ENCODE results near the gene RACK1.
"Not testable (repeated sequence)": the region's sequence is repeated elsewhere in the genome, so short reads cannot be mapped to it uniquely, and the experiment has no call there.

RACK1 gene

GRCh38 chr5:181212080-181212479 lies 31.6 kb downstream of the RACK1 start:
- FAIRE-seq: no peak

DNA sequence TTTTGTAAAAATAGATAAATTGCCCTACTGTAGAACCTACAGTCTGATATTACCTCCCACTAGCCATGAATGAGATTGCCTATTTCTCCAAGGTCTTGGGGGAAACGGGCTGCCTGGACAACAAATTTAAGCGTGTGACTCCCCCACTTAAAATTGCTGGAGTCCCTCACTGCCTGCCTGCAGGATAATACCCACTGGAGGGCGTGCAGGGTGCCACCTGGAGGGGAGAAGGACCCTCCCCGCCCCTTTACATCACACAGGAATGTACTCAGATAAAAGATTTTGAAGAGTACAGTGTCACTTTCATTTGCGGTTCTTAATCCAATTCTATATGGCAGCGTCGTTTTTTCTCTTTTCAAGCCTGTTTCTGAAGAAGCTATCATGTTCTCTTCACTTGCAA lies 32.5 kb downstream of the RACK1 start:
- no peak for FAIRE-seq

DNA sequence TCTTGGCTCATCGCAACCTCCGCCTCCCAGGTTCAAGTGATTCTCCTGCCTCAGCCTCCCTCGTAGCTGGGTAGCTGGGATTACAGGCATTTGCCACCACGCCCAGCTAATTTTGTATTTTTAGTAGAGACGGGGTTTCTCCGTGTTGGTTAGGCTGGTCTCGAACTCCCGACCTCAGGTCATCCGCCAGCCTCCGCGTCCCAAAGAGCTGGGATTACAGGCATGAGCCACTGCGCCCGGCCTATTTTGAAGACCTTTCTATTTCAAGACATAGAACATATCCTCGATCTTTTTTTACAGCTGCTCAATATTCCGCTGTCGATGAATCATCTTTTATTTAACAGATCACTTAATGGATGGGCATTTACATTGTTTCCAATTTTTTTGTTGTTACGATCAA lies 33.0 kb downstream of the RACK1 start:
- FAIRE-seq: not testable (repeated sequence)

DNA sequence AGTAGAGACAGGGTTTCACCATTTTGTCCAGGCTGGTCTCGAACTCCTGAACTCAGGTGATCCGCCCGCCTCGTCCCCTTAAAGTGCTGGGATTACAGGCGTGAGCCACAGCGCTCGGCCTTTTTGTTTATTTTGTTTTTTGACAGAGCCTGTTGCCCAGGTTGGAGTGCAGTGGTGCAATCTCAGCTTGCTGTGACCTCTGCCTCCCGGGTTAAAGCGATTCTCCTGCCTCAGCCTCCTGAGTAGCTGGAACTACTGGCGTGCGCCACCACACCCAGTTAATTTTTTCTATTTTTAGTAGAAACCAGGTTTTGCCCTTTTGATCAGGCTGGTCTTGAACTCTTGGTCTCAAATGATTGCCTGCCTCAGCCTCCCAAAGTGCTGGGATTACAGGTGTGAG lies 33.6 kb downstream of the RACK1 start:
- FAIRE-seq: not testable (repeated sequence)

DNA sequence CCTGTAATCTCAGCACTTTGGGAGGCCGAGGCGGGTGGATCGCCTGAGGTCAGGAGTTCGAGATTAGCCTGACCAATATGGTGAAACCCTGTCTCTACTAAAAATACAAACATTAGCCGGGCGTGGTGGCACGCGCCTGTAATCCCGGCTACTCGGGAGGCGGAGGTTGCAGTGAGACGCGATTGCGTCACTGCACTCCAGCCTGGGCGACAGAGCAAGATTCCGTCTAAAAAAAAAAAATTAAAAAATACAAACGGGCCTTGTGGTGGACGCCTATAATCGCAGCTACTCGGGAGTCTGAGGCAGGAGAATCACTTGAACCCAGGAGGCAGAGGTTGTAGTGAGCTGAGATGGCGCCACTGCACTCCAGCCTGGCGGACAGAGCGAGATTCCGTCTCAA lies 34.7 kb downstream of the RACK1 start:
- not testable (repeated sequence) for FAIRE-seq

DNA sequence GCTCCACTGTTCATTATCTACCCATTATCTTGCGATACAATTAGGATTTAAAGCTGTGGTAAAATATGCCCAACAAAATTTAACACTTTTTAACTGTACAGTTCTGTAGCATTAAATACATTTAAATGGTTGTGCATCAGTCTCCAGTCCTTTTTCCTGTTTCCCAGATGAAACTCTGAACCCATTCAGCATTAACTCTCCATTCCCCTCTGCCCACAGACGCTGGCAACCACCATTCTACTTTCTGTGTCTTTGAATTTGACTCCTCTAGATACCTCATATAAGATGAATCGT lies 35.8 kb downstream of the RACK1 start:
- FAIRE-seq: no peak

- peak; percentile 91 for FAIRE-seq
Measured at GRCh38 chr5:181207214-181207959, 36.3 kb downstream of the RACK1 start.

DNA sequence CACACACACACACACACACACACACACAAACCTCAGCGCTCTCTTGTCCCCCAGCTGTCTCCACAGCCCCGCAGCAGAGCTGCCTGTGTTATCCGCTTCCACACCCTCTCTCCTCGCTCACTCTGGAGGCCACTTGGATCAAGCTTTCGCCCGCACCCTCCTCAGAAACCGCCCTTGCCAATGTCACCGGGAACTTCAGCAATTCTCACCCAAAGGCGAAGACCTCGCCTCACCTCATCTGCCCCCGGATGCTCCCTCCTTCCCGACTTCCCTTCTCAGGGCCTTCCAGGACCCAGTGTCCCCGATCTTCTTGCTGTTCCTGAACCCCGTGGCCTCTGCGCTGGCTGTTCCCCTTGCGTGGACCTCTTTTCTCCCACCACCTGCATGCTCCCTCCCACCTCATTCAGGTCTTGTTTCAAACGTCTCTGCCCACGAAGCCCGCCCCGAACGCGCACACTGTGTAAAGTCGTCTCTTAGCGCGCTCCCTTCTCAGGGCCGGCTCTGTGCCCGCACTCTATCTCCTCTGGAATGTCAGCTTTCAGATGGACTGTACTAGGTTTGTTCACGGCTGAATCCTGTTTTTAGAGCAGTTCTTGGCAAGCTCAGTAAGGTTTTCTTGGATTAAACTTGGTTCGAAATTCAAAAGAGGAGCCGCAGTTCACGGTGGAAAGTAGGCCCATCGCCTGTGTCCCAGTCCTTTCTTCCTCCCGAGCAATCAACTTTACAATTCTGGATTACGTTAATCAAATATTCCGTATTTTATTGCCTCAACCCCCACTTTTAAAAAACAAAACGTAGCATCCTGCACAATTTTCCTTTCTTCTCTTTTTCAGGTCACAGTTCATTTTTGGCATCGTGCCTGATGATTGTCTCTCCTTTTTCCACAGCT lies 37.7 kb downstream of the RACK1 start:
- FAIRE-seq: no peak

DNA sequence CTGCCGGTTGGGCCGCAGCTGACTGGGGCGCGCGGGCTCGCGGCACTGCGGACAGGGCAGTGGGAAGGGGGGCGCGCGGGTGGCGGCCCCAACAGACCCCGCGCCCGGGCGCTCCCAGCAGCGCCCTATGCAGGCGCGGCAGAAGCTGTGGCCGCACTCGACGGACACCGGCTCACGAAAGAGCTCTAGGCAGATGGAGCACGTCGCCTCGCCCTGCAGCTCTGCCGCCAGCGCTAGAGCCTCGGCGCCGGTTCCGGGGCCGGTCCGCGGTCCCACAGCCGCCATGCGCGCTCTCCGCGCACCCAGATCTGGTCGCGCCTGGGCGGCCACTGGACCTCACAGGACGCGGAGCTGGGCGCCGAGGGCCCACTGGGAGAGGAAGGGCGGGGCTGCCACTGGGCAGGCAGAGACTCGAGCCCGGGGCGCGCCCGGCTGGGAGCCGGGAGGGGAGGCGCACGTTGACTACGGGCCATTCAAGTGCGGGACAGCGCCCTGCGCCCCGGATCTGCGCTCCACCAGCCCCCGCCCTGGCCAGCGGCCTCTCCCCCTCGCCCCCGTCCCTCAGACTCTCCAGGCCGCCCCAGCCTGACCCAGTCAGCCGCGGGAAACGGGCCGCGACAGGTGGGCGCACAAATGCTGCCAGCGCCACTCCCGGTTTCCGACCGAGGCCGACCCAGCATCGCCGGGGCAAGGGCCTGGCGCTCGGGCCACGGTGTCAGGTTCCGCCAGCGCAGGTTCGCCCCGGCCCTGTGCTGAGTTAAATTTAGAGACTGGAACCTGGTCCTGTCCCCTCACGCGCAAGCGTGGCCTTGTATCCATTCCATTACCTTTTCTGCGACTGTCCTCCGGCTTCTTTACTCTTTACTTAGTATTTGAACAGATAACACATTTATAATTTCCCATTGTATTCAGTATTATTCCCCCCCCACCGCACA lies 38.6 kb downstream of the RACK1 start, which contains the start of gene TRIM7:
Gene TRIM7, minus strand, starts transcription at position 371 of the 935 bp plus-strand sequence. Its CDS starts 86 bp downstream, at position 285.
- no peak for FAIRE-seq

DNA sequence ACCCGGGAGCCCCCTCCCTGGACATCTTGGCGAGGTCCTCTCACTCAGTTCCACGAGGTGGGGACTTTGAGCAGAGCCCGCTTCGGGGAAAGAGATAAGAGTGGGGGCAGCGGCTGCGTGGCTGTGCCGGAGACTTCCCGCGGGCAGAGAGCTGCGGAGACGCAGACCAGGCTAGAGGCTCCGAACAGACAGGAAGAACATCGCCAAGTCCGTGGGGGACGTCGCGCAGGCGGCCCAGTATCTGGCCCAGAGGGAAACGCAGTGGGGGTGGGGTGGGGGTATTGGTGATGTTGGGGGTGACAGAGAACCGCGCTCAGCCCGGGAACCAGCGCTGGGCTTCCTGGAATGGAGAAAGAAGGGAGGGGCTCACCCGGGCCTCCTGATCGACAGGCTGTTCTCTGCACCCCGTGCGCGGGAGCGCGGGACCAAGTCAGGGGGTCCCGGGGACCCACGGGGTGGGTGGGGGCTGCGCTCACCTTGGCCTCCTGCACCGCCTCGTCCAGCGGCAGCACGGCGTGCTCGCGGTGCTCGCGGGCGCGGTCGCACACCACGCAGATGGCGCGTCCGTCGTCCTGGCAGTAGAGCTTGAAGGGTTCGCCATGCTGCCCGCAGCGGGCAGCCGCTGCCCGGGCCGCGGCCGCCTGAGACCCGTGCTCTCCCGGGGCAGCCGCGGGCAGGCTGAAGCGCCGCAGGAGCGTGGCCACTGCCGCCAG lies 39.4 kb downstream of the RACK1 start:
- FAIRE-seq: no peak

DNA sequence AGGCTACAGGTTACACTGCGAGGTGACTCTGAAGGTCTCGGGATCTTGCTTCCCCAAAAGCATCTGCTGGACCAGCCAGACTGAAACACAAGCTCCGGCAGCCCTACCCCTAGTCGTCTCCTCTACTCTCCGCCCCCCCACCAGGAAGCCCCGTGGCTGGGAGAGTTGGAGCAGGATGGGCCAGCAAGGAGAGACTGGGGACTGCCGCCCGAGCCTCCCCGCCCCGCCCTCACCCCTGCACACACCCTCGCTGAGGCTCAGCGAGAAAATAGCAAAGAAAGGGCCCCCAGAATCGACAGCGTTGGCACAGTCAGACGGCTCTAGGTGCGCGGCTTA lies 40.0 kb downstream of the RACK1 start:
- no peak for FAIRE-seq

DNA sequence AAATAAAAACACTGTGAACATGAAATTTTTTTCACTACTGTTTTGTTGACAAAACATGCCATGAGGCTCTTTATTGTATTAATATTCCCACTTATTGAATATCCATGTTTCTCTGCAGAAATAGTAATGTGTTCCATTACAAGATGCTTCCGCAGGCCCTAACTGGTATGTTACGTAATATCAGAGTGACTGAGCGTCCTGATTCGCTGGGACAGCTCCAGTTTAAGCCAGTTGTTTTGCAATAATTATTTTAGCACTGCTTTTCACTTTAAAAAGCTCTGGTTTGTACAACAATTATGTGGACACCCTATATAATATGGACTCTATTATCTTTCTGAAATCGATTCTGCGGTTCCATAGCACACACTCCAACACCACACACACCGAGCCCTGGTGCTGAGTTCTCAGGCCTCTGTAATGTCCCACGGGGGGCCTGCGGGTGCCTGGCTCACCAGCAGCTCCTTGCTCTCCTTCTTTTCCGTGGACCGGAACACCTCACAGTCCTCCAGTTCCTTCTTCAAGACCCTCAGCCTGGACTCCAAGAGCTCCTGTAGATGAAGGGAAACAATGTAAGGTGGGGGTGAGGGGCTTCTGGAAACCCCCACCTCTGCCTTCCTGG lies 40.5 kb downstream of the RACK1 start:
- no peak for FAIRE-seq

- FAIRE-seq: no peak
Measured at GRCh38 chr5:181200816-181201215, 42.9 kb downstream of the RACK1 start.

DNA sequence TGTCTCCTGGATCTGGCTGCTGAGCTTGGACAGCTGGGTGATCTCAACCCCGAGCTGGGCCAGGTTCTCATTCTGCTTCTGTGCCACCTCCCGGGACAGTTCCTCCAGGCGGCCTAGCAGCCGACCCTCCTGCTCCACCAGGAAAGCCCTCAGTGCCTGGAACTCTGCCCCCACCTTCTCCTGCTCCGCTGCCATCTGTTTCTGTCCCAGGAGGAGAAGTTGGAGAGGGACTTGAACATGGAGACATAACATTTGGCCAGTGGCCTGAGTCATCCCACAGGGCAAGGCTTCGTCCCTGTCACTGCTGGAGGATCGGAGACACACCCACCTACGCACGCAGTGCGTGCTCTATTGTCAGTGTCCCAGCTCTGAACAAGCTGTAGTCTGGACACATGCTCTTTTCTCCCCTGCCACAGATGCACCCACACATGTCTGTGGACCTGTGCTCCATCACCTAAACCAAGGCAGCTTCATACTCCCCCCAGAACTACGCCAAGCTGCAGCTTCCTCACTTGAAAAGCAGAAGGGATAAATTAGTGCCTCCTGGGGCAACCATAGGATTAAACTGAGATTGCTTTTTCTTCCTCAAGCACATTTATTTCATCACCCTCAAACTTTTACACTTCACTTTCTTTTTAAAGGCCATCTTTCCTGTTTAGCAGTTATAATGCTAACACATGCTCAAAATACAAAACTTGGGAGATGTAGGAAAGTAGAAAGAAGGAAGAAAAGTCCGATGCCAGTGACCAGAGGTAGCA lies 43.6 kb downstream of the RACK1 start:
- FAIRE-seq: no peak

DNA sequence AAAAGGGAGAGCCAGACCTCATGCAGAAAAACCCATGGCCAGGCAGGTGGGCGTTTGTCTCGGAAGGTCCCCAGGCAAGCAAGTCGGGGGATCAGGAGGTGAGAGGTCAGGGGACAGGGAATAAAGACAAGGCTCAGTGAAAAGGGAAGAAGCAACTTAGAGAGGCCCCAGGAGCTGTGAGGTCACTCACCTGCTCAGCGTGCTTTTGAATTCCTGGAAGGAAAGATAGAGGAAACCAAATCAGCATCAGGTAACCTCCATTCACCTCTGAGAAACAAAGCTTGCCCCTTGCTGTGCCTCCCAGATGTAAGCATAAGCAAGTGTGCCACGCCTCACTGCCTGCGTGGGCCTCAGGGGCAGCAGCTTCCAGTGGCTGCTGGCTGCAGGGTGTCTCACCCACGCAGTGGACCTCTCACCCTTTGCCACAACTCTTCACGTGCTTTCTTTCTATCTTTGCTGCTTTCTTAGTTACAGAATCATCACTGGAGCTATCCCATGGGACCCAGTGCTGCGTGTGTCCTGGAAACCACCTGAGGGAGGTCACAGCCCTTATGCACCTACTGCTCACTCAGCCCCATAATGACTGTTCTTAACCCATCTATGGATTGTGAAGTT lies 44.7 kb downstream of the RACK1 start:
- FAIRE-seq: no peak

- no peak for FAIRE-seq
Measured at GRCh38 chr5:181198106-181198685, 45.5 kb downstream of the RACK1 start.

GRCh38 chr5:181197326-181197951 lies 46.3 kb downstream of the RACK1 start:
- no peak for FAIRE-seq

GRCh38 chr5:181195249-181195761 lies 48.4 kb downstream of the RACK1 start:
- FAIRE-seq: no peak

DNA sequence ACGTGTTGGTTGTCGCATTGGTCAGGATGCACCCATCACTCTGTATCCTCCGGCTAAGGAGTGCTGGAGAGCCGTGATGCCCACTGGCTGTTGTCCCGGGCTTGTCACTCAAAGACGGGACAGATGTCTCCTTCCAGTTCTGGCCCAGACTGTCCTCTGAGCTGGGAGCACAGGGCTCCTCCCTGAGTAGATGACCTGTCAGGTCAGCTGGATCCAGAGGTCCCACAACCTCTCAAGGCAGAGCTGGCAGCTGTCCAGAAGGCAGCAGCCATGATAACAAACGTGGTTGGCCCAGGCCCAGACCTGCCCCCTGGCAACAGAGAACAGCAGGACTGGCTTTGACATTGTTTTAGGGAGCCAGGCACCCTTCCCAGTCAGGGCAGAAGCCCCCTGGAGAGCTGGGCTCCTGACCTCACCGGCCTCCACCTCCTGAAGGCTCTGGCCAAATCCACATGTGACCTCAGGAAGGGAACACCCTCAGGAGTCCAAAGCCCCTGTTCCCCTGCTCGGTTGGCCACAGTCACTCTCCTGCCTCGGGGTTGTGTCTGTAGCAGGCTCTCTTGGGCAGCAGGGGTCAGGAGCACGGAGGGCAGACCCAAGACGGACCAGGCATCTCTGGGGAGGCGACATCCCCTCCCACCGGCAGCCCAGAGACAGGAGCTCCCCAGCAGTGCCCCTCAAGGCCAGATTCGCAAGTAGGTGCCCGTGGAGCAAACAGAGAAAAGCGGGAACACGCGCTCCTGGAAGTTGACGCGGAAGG lies 49.0 kb downstream of the RACK1 start:
- no peak for FAIRE-seq
